ENCODE results near the gene CHMP1B. TPM values are rescaled to one million over a fixed set of nuclear protein-coding genes. Genes with fewer than 3 reads are reported as not detected.
"Not testable (repeated sequence)": the region's sequence is repeated elsewhere in the genome, so short reads cannot be mapped to it uniquely, and the experiment has no call there.

Gene CHMP1B
- total and polyA plus RNA-seq, 7 donors: 77.9 to 460 (median 321) TPM

DNA sequence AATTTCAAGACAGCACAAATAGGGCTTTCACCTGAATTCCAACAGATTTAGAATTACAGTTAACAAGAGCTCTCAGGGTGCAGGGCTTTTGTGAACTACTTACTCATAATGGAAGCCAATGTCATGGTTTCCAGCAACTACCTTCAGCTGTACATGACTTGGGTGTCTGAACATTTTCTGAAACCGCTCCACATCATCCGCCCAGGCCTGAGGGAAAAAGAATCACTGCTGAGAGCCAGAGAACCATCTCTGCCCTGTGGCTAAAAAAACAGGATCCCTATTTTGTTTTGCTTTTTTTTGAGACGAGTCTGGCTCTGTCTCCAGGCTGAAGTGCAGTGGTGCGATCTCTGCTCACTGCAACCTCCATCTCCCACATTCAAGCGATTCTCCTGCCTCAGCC is 38.1 kb downstream of the CHMP1B start:
- H3K4me3 ChIP-seq: no peak overlapping the region
- no peaks in the 10 kb centered on the region for H3K9me3 ChIP-seq
- H3K27me3 ChIP-seq (ENCODE audit: insufficient read depth in 3 of 3, low read length in 2 of 3): no peaks in the 10 kb centered on the region
- intact Hi-C loops (cut with DNase I): no loop called here
- no peak overlapping the region for H3K27ac ChIP-seq
- WGBS, 3 donors: 91 to 99% (median 97%) methylated on average over 5 of the region's 5 CpGs
- TF ChIP-seq, protein P1, sequence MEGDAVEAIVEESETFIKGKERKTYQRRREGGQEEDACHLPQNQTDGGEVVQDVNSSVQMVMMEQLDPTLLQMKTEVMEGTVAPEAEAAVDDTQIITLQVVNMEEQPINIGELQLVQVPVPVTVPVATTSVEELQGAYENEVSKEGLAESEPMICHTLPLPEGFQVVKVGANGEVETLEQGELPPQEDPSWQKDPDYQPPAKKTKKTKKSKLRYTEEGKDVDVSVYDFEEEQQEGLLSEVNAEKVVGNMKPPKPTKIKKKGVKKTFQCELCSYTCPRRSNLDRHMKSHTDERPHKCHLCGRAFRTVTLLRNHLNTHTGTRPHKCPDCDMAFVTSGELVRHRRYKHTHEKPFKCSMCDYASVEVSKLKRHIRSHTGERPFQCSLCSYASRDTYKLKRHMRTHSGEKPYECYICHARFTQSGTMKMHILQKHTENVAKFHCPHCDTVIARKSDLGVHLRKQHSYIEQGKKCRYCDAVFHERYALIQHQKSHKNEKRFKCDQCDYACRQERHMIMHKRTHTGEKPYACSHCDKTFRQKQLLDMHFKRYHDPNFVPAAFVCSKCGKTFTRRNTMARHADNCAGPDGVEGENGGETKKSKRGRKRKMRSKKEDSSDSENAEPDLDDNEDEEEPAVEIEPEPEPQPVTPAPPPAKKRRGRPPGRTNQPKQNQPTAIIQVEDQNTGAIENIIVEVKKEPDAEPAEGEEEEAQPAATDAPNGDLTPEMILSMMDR (IDR thresholded peaks at IDR 0.05): no peak
- DNase-seq: no peak
- ATAC-seq: no peak
- no peaks in the 10 kb centered on the region for H3K4me1 ChIP-seq
- H3K36me3 ChIP-seq (ENCODE audit: insufficient read depth in 1 of 2, low read depth in 1 of 2): peaks cover 18 to 99% of the 10 kb centered on the region in 2 donors

DNA sequence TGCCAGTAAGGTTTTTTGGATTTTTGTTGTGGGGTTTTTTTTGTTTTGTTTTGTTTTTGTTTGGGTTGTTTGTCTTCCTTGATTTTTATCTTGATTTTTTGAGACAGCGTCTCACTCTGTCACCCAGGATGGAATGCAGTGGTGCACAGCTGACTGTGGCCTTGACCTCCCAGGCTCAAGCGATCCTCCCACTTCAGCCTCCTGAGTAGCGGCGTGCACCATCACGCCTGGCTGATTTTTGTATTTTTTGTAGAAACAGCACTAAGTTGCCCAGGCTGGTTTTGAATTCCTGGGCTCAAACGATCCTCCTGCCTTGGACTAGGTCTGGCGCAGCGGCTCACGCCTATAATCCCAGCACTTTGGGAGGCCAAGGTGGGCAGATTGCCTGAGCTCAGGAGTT is 40.5 kb downstream of the CHMP1B start:
- ATAC-seq: no peak
- Histone ChIP-seq H3K27me3 (ENCODE audit: insufficient read depth in 3 of 3, low read length in 2 of 3) (no peaks in the 10 kb centered on the region), H3K36me3 (ENCODE audit: insufficient read depth in 1 of 2, low read depth in 1 of 2) (peaks cover 14 to 97% of the 10 kb centered on the region in 2 donors), H3K27ac (no peak overlapping the region), H3K4me3 (no peak overlapping the region), H3K4me1 (no peaks in the 10 kb centered on the region), H3K9me3 (no peaks in the 10 kb centered on the region)
- intact Hi-C loops (cut with DNase I): no loop called here
- 94 to 97% (median 94%) methylated on average over 9 of the region's 9 CpGs for WGBS, 3 donors
- TF ChIP-seq, protein P1 (IDR thresholded peaks at IDR 0.05): no peak
- no peak for DNase-seq

DNA sequence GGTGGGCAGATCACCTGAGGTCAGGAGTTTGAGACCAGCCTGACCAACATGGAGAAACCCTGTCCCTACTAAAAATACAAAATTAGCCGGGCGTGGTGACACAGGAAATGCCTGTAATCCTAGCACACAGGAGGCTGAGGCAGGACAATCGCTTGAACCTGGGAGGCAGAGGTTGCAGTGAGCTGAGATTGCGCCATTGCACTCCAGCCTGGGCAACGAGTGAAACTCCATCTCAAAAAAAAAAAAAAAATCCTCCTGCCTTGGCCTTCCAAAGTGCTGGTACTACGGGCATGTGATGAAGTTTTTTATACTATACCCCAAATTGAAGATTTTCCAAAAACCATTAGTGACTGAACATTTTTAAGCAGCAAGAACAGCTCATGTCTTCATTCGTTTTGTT is 41.2 kb downstream of the CHMP1B start:
- peaks cover 11 to 95% of the 10 kb centered on the region in 2 donors for H3K36me3 ChIP-seq (ENCODE audit: insufficient read depth in 1 of 2, low read depth in 1 of 2)
- ATAC-seq; DNase-seq; H3K27me3 ChIP-seq (ENCODE audit: insufficient read depth in 3 of 3, low read length in 2 of 3); H3K9me3 ChIP-seq; H3K4me1 ChIP-seq; H3K4me3 ChIP-seq; intact Hi-C loops (cut with DNase I); H3K27ac ChIP-seq: not testable (repeated sequence)
- WGBS, 3 donors: 75 to 86% (median 78%) methylated on average over 7 of the region's 7 CpGs

DNA sequence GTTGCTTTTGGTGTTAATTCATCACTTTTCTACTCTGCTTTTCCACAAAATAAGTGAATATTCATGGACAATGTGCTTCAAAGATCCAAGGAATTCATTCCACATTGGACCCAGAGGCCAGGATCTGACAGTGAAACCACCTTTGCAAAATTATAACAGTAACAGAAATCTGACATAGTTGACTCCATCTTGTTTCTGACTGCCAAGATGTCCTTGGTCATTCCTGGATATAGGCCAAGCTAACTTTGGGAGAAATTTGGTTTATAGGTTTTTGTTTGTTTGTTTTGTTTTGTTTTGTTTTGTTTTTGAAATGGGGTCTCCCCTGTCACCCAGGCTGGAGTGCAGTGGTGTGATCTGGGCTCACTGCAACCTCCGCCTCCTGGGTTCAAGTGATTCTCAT is 46.6 kb downstream of the CHMP1B start:
- peaks cover 4 to 65% of the 10 kb centered on the region in 2 donors for H3K36me3 ChIP-seq (ENCODE audit: insufficient read depth in 1 of 2, low read depth in 1 of 2)
- TF ChIP-seq, protein P1 (IDR thresholded peaks at IDR 0.05): no peak
- WGBS, 3 donors: 100% methylated on average over 1 of the region's 1 CpG

DNA sequence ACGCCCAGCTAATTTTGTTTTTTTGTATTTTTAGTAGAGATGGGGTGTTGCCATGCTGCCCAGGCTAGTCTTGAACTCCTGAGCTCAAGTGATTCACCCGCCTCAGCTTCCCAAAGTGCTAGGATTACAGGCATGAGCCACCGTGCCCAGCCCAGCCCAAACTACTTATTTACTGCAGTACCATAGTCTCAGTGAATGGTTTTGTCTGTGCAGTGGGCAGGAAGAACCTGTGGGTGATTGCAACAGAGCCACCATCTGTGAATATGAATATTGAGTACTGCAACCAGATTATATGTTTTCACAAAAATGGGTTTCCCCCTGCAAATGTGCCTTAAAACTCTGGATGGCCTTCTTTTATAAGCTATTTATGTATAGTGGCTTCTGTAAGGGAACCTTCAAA is 47.9 kb downstream of the CHMP1B start:
- Histone ChIP-seq H3K36me3 (ENCODE audit: insufficient read depth in 1 of 2, low read depth in 1 of 2) (peaks cover 0 to 61% of the 10 kb centered on the region in 2 donors), H3K4me3 (no peak overlapping the region), H3K9me3 (no peaks in the 10 kb centered on the region), H3K27ac (no peak overlapping the region), H3K4me1 (no peaks in the 10 kb centered on the region), H3K27me3 (ENCODE audit: insufficient read depth in 3 of 3, low read length in 2 of 3) (no peaks in the 10 kb centered on the region)
- intact Hi-C loops (cut with DNase I): no loop called here
- TF ChIP-seq, protein P1 (IDR thresholded peaks at IDR 0.05): no peak
- ATAC-seq (no peak), DNase-seq (no peak)
- WGBS, 3 donors: 94 to 98% (median 97%) methylated on average over 3 of the region's 3 CpGs

More for the DNA sequence above, 46.6 kb downstream of the CHMP1B start:
- H3K9me3 ChIP-seq: no peaks in the 10 kb centered on the region
- intact Hi-C loops (cut with DNase I): no loop called here
- H3K4me1 ChIP-seq: no peaks in the 10 kb centered on the region
- ATAC-seq (no peak), DNase-seq (no peak)
- H3K27me3 ChIP-seq (ENCODE audit: insufficient read depth in 3 of 3, low read length in 2 of 3): no peaks in the 10 kb centered on the region
- no peak overlapping the region for H3K4me3 ChIP-seq
- no peak overlapping the region for H3K27ac ChIP-seq

All from psoas muscle (tissue), 8 donors.